Subcutaneous abdominal adipose tissue (tissue), 5 donors: ENCODE measurements around the gene ARHGEF26.

Experiments
- H3K27ac ChIP-seq: one replicate; pipeline ENCODE4 v1.7.0; 2013; ENCODE audit warnings: low read depth, mild to moderate bottlenecking, inconsistent platforms, low read length, moderate library complexity
- H3K27me3 ChIP-seq, 5 donors: one replicate each; pipeline ENCODE4 v1.7.0; 2013; ENCODE audit warnings: low read length in 5 of 5, inconsistent platforms in 1 of 5; ENCODE audit not compliant: control insufficient read depth in 5 of 5, insufficient read depth in 4 of 5
- H3K36me3 ChIP-seq, 5 donors: one replicate each; pipeline ENCODE4 v1.7.0; 2013; ENCODE audit warnings: low read length in 5 of 5; ENCODE audit not compliant: control insufficient read depth in 5 of 5, insufficient read depth in 5 of 5
- H3K4me1 ChIP-seq, 5 donors: one replicate each; pipeline ENCODE4 v1.7.0; 2013; ENCODE audit warnings: low read length in 5 of 5, mild to moderate bottlenecking in 3 of 5, moderate library complexity in 1 of 5; ENCODE audit not compliant: control insufficient read depth in 5 of 5, insufficient read depth in 5 of 5
- H3K4me3 ChIP-seq, 5 donors: one replicate each; pipeline ENCODE4 v1.7.0; 2013; ENCODE audit warnings: low read length in 5 of 5, low read depth in 1 of 5
- H3K9ac ChIP-seq, 5 donors: one replicate each; pipeline ENCODE4 v1.7.0; 2013; ENCODE audit warnings: low read length in 5 of 5, mild to moderate bottlenecking in 4 of 5, moderate library complexity in 3 of 5
- H3K9me3 ChIP-seq, 5 donors: one replicate each; pipeline ENCODE4 v1.7.0; 2013; ENCODE audit warnings: low read length in 5 of 5; ENCODE audit not compliant: control insufficient read depth in 5 of 5
- donor health status: healthy.
- donor health status: healthy.
- donor health status: healthy.
- donor health status: healthy.
- donor health status: healthy.

Gene ARHGEF26

DNA sequence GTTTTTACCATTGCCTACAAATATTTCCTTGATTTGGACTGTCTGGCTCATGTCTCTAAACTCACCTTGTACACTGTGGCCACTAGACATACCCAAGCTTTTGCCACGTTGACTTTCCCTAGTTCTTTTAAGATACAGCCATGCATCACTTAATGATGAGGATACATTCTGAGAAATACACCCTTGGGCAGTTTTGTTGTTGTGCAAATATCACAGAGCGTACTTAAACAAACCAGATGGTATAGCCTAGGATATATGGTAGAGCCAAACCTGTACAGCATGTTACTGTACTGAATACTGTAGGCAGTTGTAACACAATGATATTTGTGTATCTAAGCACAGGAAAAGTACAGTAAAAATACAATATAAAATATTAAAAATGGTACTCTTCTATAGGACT is 5.5 kb downstream of the ARHGEF26 start:
- Histone ChIP-seq H3K36me3 (peaks cover 0 to 4% (median 0%) of the 10 kb centered on the region in 5 donors), H3K27me3 (no peaks in the 10 kb centered on the region), H3K4me3 (no peak overlapping the region), H3K9ac (no peak overlapping the region), H3K9me3 (no peaks in the 10 kb centered on the region), H3K27ac (no peak overlapping the region), H3K4me1 (peaks cover 0 to 36% (median 20%) of the 10 kb centered on the region in 5 donors)

DNA sequence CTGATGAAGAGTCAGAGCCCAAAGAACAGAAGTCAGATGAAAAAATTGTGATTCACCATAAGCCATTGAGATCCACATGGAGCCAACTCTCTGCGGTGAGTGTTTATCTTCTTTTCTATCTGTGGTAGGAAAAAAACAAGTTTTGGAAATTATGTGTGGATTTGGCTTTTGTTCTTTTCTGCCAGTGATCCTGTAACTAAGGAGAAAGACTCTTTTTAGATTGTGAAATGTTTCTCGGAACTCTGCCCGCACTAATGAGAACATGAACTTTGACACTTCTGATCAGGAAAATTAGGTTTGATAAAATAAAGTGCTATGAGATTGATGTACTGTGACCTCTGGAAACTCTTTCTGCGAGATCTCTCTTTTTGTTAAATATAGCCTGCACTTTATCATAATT is 8.4 kb downstream of the ARHGEF26 start:
- H3K9ac ChIP-seq = no peak overlapping the region
- H3K9me3 ChIP-seq = no peaks in the 10 kb centered on the region
- peaks cover 0 to 12% (median 4%) of the 10 kb centered on the region in 5 donors for H3K4me1 ChIP-seq
- H3K36me3 ChIP-seq = peaks cover 0 to 4% (median 0%) of the 10 kb centered on the region in 5 donors
- H3K4me3 ChIP-seq = no peak overlapping the region
- H3K27ac ChIP-seq = no peak overlapping the region
- H3K27me3 ChIP-seq = no peaks in the 10 kb centered on the region

- Histone ChIP-seq H3K27me3 (no peaks in the 10 kb centered on the region), H3K9ac (no peak overlapping the region), H3K4me1 (peaks cover 0 to 11% (median 4%) of the 10 kb centered on the region in 5 donors), H3K9me3 (no peaks in the 10 kb centered on the region), H3K36me3 (peaks cover 0 to 4% (median 0%) of the 10 kb centered on the region in 5 donors), H3K27ac (no peak overlapping the region), H3K4me3 (no peak overlapping the region)
These were observed 9.3 kb downstream of the ARHGEF26 start for GRCh38 chr3:154130540-154130939.

GRCh38 chr3:154131830-154132229 is 10.6 kb downstream of the ARHGEF26 start:
- H3K4me1 ChIP-seq = peaks cover 0 to 15% (median 4%) of the 10 kb centered on the region in 5 donors
- H3K9me3 ChIP-seq = no peaks in the 10 kb centered on the region
- H3K4me3 ChIP-seq = no peak overlapping the region
- H3K36me3 ChIP-seq = peaks cover 0 to 2% (median 0%) of the 10 kb centered on the region in 5 donors
- H3K27me3 ChIP-seq = no peaks in the 10 kb centered on the region
- H3K9ac ChIP-seq = no peak overlapping the region
- no peak overlapping the region for H3K27ac ChIP-seq

DNA sequence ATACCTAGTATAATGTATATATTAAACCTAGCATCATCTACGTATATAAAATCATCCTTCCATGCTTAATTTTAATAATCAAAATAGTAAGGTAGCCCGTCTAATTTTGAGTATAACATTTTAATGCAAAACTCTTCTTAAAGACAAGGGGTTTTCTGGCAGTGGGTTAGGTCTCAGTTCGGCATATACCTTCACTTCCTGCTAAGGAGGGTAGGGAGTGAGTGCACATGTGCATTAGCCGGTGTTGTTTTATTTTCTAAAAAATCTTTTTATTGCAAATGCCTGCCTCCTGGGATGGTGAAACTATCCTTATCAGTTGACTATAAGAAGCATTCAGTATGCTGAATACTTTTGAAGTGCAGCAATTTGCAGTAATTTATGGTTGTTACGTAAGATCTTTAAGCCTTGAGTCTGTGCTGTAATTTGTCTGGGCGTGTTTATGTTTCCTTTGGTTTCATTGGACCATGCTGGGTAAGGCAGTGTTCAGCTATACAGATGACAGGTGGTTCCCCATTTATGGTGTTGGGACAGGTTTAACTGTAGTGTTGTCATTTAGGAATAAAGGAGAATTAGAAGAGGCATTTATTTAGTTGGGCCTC is 11.7 kb downstream of the ARHGEF26 start:
- H3K4me3 ChIP-seq = no peak overlapping the region
- H3K27ac ChIP-seq = no peak overlapping the region
- peaks cover 0 to 15% (median 4%) of the 10 kb centered on the region in 5 donors for H3K4me1 ChIP-seq

DNA sequence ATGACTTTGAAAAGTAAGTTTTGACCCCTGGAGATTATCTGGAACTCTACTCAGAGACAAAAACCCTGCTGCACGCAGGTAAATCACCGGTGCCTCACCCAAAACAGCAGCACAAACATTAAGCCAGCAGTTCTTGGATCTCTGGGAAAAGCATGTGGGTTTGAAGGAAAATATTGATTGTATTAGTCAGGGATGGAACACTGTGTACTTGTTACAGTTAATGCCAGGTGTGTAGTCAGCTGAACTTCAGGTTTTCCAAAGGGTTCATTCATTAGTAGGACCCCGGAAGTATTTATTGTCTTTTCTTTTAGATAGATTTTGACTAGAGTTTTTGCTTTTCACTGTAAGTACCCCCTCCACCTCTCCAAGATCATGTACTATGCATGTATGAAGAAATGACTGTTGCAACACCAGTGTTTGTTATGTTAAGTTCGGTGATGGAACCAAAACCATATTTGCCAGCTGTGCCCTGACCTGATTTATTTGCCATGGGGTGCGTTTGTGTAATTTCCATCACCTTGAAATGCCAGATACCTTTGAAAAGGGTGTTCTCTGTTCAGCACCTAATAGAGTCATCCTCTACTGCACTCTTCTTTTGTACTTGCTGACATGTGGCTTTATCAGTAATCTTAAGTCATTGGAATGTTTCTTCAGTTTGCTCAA is 14.5 kb downstream of the ARHGEF26 start:
- Histone ChIP-seq H3K27me3 (no peaks in the 10 kb centered on the region), H3K9me3 (no peaks in the 10 kb centered on the region), H3K4me3 (no peak overlapping the region), H3K4me1 (peaks cover 0 to 5% (median 0%) of the 10 kb centered on the region in 5 donors), H3K36me3 (no peaks in the 10 kb centered on the region), H3K9ac (no peak overlapping the region), H3K27ac (no peak overlapping the region)

More for the DNA sequence above, 11.7 kb downstream of the ARHGEF26 start:
- H3K9me3 ChIP-seq = no peaks in the 10 kb centered on the region
- H3K36me3 ChIP-seq = no peaks in the 10 kb centered on the region
- H3K27me3 ChIP-seq = no peaks in the 10 kb centered on the region
- H3K9ac ChIP-seq = no peak overlapping the region

GRCh38 chr3:154137036-154137435 is 15.8 kb downstream of the ARHGEF26 start:
- no peaks in the 10 kb centered on the region for H3K36me3 ChIP-seq
- H3K27me3 ChIP-seq = no peaks in the 10 kb centered on the region
- no peak overlapping the region for H3K27ac ChIP-seq
- H3K9me3 ChIP-seq = no peaks in the 10 kb centered on the region
- no peak overlapping the region for H3K9ac ChIP-seq
- peaks cover 0 to 5% (median 0%) of the 10 kb centered on the region in 5 donors for H3K4me1 ChIP-seq
- H3K4me3 ChIP-seq = no peak overlapping the region

DNA sequence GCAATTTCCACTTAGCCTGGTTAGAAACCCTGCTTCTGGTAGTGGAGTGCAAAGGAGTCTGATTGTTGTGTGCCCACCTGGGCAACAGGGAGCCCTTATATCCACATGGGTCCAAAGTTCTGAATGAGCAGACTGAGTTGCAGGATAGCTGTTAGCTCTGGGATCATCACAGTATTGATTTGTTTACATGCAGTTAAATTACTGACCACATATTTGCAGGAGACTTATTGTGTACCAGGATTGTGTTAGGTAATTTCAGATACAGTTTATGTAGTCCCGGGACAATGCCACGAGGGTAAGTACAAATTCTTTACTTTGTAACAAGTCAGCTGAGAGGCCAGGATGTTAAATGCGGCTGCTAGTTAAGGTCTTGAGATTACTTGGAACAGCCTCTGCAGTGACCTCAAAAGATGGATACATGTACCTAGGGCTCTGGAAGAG is 18.8 kb downstream of the ARHGEF26 start:
- no peak overlapping the region for H3K27ac ChIP-seq
- no peaks in the 10 kb centered on the region for H3K9me3 ChIP-seq
- no peaks in the 10 kb centered on the region for H3K36me3 ChIP-seq
- H3K9ac ChIP-seq = no peak overlapping the region
- H3K4me3 ChIP-seq = no peak overlapping the region
- peaks cover 0 to 5% (median 0%) of the 10 kb centered on the region in 5 donors for H3K4me1 ChIP-seq
- H3K27me3 ChIP-seq = no peaks in the 10 kb centered on the region

GRCh38 chr3:154142608-154143007 is 21.4 kb downstream of the ARHGEF26 start:
- no peaks in the 10 kb centered on the region for H3K4me1 ChIP-seq

GRCh38 chr3:154143873-154144272 is 22.7 kb downstream of the ARHGEF26 start:
- H3K36me3 ChIP-seq = no peaks in the 10 kb centered on the region
- no peaks in the 10 kb centered on the region for H3K27me3 ChIP-seq
- no peaks in the 10 kb centered on the region for H3K9me3 ChIP-seq
- H3K9ac ChIP-seq = no peak overlapping the region
- no peak overlapping the region for H3K27ac ChIP-seq
- H3K4me1 ChIP-seq = no peaks in the 10 kb centered on the region
- no peak overlapping the region for H3K4me3 ChIP-seq

More at GRCh38 chr3:154142608-154143007, 21.4 kb downstream of the ARHGEF26 start:
- H3K4me3 ChIP-seq = no peak overlapping the region
- no peaks in the 10 kb centered on the region for H3K9me3 ChIP-seq
- no peaks in the 10 kb centered on the region for H3K36me3 ChIP-seq
- H3K9ac ChIP-seq = no peak overlapping the region
- no peak overlapping the region for H3K27ac ChIP-seq
- no peaks in the 10 kb centered on the region for H3K27me3 ChIP-seq
